LNCaP clone FGC (cell line): ENCODE measurements around the gene MTCH2.
A peak's percentile ranks its signal among the peaks of the same experiment; 100 is the strongest.
"Not testable (repeated sequence)": the region's sequence is repeated elsewhere in the genome, so short reads cannot be mapped to it uniquely, and the experiment has no call there.

ENCODE experiments used
- DNase-seq: peaks from one replicate; pipeline ENCODE4 v3.0.0-alpha.2; 2011; ENCODE audit warnings: low read depth
- H3K4me3 ChIP-seq: 2 replicates; pipeline ENCODE4 v1.5.1; 2011; ENCODE audit warnings: mild to moderate bottlenecking, low read depth, low read length, control low read depth
- TF ChIP-seq, protein P1 (sequence below): IDR thresholded peaks from 2 replicates; pipeline ENCODE4 v1.5.1; 2012; ENCODE audit warnings: mild to moderate bottlenecking; ENCODE audit not compliant: control insufficient read depth, insufficient read depth; ENCODE audit errors: extremely low read depth

Gene MTCH2

DNA sequence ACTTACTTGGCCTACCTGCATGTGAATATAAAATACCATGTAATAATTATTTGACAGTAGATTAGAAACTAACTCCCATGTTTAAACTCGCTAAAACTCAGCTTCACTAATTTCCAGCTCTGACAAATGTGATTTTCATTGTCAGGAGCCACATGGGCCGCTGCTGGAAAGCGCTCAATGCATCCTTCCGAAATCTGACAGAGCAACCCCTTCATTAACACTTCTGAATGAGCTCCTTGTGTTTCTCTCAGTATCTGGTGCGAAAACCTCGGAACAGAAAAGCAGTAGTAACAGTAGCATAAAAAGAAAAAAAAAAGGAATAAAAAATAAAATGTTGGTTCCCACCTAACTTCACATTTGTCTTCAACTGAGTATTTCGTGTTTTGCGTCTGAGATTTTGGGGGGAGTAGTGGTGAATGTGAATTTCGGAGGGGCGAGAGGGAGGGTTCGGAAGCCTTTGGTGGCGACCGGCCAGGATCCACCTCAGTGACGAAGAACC, 710 bp downstream of the MTCH2 start:
- no peak for DNase-seq
- TF ChIP-seq, protein P1, sequence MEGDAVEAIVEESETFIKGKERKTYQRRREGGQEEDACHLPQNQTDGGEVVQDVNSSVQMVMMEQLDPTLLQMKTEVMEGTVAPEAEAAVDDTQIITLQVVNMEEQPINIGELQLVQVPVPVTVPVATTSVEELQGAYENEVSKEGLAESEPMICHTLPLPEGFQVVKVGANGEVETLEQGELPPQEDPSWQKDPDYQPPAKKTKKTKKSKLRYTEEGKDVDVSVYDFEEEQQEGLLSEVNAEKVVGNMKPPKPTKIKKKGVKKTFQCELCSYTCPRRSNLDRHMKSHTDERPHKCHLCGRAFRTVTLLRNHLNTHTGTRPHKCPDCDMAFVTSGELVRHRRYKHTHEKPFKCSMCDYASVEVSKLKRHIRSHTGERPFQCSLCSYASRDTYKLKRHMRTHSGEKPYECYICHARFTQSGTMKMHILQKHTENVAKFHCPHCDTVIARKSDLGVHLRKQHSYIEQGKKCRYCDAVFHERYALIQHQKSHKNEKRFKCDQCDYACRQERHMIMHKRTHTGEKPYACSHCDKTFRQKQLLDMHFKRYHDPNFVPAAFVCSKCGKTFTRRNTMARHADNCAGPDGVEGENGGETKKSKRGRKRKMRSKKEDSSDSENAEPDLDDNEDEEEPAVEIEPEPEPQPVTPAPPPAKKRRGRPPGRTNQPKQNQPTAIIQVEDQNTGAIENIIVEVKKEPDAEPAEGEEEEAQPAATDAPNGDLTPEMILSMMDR: no peak
- peak overlapping the region; percentile 95 for H3K4me3 ChIP-seq

DNA sequence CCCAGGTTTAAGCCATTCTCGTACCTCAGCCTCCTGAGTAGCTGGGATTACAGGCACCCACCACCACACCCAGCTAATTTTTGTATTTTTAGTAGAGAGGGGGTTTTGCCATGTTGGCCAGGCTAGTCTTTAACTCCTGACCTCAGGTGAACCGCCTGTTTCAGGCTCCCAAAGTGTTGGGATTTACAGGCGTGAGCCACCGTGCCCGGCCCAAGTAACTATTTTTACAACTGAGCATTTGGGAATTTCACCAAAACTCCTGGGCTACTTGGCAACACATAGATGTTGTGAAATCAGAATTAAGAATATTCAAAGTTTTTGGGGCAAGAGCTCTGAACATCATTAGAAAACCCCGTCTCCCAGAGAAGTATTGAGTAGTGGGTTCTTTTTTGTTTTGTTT, 1.9 kb downstream of the MTCH2 start:
- DNase-seq: not testable (repeated sequence)
- peak overlapping the region; percentile 95 for H3K4me3 ChIP-seq

DNA sequence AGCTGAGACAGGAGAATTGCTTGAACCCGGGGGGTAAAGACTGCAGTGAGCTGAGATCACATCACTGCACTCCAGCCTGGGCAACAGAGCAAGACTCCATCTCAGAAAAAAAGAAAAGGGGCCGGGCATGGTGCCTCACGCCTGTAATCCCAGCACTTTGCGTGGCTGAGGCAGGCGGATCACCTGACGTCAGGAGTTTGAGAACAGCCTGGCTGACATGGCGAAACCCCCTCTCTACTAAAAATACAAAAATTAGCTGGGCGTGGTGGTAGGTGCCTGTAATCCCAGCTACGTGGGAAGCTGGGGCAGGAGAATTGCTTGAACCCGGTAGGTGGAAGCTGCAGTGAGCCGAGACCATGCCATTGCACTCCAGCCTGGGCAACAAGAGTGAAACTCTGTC, 6.0 kb downstream of the MTCH2 start:
- H3K4me3 ChIP-seq, DNase-seq: not testable (repeated sequence)

DNA sequence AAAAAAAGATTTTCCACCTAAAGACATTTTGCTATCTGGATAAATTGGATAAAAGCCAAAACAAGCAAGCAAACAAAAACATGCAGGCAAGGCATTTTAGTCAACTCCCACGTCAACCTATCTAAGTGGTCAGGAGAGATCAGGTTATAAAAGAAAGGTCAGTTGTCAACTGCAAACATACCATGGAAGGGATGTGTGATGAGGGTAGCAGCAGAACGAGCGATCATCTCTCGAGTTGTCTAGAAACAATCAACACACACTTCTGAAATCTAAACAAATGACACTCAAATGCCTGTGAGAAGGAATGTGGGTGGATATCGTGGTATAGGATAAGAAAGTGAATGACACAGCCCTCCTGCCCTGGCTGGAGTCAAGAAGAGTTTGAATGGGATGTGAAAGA, 10.9 kb downstream of the MTCH2 start:
- DNase-seq: no peak
- TF ChIP-seq, protein P1: no peak
- H3K4me3 ChIP-seq: no peak overlapping the region

DNA sequence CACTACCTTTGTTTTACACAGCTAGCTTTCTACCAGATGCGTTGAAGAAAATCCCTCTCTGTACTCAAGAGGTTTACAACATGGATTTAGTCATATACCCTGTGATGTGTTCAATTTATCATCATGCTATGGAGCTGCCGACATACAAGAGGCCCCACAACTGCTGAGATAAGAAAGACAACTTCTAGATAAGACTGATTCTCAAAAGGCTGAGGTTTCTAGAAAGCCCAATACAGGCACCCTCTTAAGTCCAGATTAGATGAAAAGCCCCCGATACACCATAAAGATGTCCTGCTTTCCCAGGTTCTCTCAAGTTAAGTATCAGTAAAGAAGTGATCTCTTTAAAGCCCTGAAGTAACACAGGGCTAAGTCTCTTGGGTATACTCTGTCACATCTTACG, 14.3 kb downstream of the MTCH2 start:
- no peak for DNase-seq
- H3K4me3 ChIP-seq: no peak overlapping the region
- TF ChIP-seq, protein P1: no peak

DNA sequence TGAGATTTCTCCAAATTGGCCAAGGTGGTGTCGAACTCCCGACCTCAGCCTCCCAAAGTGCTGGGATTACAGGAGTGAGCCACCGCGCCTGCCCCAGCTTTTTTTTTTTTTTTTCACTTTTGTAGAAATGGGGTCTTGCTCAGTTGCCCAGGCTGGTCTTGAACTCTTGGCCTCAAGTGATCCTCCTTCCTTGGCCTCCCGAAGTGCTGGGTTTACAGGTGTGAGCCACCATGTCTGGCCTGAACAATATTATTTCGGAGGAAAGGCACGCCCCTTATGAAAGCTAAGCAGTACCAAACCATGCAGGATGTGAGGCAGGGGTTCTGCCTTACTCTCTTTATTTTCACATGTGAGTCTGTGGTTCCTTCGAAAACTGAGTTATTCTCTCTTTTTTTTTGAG, 16.1 kb downstream of the MTCH2 start:
- no peak overlapping the region for H3K4me3 ChIP-seq
- no peak for DNase-seq
- TF ChIP-seq, protein P1: no peak

DNA sequence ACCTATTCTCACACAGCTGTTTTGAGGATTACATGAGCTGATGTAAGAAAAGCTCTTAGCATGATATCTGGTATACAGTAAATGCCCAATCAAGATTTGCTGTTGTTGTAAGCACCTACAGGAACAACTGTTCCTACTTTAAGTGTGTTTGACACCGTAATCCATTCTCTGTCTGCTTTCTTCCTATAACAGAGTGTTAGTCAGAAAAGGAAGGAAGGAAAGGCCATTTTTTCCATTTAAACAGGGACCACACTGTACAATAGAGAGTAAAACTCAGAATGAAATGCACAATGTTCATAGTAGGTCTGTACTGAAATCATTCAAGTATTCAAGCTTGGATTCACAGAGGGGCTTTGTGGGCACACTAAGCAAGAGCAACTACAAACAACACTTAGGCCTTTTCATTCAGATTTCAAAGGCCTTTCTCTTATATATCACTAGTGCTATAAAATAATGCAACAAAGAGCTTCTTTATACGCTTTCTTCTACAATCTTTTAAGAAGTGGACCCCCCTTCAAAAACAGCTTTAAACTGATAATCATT, 21.5 kb downstream of the MTCH2 start:
- no peak for DNase-seq
- no peak overlapping the region for H3K4me3 ChIP-seq
- TF ChIP-seq, protein P1: no peak

DNA sequence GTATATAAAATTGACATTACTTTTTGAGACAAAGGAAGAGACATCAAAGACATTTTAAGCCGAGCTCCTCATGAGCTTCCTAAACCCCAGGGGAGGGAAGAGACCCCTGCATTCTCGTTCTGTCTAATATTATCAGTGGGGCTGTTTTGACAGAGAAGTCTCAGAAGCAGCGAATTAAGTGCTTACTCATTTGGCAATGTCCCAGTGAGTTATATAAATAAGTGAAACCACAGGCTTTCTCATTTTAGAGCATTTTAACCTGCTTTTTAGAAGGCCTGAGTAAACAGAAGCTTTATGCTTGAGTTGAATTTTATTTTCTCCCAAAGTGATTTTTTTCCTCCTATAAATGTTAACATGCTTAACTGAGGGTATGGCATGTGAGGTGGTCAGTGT, 24.9 kb downstream of the MTCH2 start:
- TF ChIP-seq, protein P1: no peak
- no peak for DNase-seq
- no peak overlapping the region for H3K4me3 ChIP-seq
